C4-2B (cell line): ENCODE measurements around the gene MPI.

Source experiments
- ZFX ChIP-seq: fragments of 450-650 bp; IDR thresholded peaks from 2 replicates; pipeline ENCODE4 v1.6.1; 2017
- TF ChIP-seq, protein P1 (sequence below): fragments of 450-650 bp; conservative IDR thresholded peaks from 2 replicates; pipeline ENCODE4 v1.5.1; 2017; ENCODE audit warnings: mild to moderate bottlenecking

DNA sequence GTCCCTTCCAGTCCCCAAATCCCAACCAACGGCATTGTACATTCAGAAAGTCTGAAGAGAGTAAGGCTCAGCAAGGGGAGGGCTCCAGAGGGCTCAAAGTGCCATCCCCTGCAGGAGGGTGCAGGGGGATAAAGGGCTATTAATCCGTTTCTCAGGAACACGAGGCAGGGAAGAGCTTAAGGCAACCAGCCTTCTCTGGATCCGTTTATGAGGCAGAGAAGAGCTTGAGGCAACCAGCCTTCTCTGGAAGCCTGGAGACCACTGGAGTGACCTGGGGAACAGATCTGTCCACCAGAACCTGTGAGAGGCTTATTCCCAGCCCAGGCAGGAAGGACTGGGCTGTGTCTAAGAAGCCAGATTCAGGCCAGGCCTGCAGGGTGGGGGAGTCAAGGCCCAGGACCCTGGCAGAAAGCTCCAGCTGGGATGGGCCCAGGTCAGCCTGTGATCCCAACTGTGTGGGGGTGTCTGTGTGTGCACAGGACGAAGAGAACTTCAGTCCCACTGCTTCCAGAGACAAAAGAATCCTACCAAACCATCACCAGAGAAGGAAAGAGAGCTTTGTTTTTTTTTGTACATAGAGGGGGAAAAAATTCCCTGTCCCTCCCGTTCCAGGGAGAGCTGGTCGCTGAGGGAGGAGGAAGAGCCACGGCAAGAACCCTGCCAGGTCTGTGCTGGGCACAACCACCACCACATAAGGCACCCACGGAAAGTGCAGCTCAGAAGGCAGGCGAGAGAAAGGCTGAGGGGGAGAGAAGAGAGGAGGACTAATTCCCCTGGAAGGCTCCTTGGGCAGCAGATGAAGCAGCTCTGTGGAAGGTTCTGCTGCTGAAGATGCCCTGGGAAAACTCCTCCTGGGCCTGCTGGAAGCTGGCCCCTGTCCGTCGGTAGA lies 45.3 kb upstream of the MPI start:
- TF ChIP-seq, protein P1, sequence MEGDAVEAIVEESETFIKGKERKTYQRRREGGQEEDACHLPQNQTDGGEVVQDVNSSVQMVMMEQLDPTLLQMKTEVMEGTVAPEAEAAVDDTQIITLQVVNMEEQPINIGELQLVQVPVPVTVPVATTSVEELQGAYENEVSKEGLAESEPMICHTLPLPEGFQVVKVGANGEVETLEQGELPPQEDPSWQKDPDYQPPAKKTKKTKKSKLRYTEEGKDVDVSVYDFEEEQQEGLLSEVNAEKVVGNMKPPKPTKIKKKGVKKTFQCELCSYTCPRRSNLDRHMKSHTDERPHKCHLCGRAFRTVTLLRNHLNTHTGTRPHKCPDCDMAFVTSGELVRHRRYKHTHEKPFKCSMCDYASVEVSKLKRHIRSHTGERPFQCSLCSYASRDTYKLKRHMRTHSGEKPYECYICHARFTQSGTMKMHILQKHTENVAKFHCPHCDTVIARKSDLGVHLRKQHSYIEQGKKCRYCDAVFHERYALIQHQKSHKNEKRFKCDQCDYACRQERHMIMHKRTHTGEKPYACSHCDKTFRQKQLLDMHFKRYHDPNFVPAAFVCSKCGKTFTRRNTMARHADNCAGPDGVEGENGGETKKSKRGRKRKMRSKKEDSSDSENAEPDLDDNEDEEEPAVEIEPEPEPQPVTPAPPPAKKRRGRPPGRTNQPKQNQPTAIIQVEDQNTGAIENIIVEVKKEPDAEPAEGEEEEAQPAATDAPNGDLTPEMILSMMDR = no peak
- TF ChIP-seq ZFX = no peak
